HG02571 (cell line): Measurements from ENCODE around the gene ELK4.

Experiments used
- ATAC-seq: cut with Tn5 transposase; IDR thresholded peaks from one replicate; pipeline ENCODE4 v1.9.1; 2021; ENCODE audit warnings: mild to moderate bottlenecking, moderate library complexity; ENCODE audit not compliant: unreplicated experiment

ELK4 gene

GRCh38 chr1:205568469-205569361 lies 63.1 kb downstream of the ELK4 start:
- ATAC-seq = no peak

- no peak for ATAC-seq
Observed at GRCh38 chr1:205568135-205568468, 63.7 kb downstream of the ELK4 start.

- ATAC-seq = no peak
Observed at GRCh38 chr1:205567716-205568115, 64.1 kb downstream of the ELK4 start.

DNA sequence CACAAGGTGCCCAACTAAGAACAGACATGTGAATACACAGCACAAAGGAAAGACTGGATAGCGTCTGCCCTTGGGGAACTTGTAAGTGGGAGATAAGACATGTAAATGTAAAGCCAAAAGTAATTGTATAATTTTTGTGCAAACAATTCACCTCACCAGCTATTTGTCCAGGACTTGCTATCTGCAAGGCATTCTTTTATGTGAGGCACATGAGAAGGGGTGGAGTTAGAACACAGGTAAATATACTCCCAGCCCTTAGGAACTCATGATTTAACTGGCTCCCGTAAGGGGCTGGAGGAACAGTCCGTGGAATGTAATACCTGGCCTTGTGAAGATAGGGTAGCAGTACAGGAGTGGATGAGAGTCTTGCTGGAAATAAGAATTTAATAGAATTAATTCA lies 66.0 kb downstream of the ELK4 start:
- ATAC-seq = no peak

DNA sequence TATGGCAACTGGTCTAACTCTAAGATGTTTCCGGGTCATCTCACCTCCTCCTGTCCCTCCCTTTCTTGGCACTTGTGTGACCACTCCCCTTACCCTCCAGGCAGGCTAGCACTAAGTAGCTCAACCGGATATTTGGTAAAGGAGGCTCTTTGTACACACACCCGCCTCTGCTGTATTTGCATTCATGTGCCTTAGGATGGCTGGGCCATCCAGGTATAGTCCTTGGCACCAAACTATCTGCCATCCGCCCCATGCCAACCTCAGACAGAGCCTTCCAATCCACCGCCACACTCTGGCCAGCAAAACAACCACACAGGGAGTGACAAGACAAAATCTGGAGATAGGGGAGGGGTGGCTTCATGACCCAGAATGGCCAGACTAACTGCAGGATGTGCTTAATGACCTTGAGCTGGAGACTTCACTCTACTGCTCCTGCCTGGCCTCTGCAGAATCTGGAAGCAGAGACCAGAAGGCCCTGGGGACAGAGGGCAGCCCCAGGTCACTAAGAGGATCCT lies 67.8 kb downstream of the ELK4 start:
- ATAC-seq = no peak

DNA sequence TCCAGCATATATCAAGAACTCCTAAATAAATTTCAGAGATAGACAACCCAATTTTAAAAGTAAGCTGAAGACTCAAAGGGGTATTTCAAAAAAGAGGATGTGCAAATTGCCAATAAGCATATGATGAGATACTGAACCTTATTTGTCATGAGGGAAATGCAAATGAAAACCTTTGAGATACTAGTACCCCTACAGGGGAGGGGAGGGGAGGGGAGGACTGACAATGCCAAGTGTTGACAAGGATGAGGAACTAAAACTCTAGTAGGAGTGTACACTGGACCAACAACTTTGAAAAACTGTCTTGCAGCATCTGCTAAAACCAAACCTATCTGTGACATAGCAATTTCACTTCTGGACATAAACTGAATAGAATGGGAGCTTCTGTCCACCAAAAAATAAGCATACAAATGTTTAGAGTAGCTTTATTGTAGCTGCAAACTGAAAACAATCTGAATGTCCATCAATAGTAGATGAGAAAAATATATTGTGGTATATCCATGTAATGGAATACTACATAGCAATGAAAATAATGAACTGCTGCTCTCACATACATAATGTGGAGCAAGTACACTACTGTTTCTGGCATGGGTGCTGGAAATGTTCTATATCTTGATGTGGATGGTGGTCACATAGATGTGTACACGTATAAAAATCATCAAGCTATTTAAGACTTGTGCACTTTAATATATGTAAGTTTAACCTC lies 70.2 kb downstream of the ELK4 start:
- no peak for ATAC-seq
